GM12873 (cell line): ENCODE measurements around the gene SOHLH1.

ENCODE experiments used
- TF ChIP-seq, protein P1 (sequence below): IDR thresholded peaks from 2 replicates; pipeline ENCODE4 v1.5.1; 2012; ENCODE audit warnings: low read depth, mild to moderate bottlenecking, moderate library complexity, low read length, control low read depth; ENCODE audit not compliant: insufficient read depth; ENCODE audit errors: missing control alignments

The SOHLH1 gene

DNA sequence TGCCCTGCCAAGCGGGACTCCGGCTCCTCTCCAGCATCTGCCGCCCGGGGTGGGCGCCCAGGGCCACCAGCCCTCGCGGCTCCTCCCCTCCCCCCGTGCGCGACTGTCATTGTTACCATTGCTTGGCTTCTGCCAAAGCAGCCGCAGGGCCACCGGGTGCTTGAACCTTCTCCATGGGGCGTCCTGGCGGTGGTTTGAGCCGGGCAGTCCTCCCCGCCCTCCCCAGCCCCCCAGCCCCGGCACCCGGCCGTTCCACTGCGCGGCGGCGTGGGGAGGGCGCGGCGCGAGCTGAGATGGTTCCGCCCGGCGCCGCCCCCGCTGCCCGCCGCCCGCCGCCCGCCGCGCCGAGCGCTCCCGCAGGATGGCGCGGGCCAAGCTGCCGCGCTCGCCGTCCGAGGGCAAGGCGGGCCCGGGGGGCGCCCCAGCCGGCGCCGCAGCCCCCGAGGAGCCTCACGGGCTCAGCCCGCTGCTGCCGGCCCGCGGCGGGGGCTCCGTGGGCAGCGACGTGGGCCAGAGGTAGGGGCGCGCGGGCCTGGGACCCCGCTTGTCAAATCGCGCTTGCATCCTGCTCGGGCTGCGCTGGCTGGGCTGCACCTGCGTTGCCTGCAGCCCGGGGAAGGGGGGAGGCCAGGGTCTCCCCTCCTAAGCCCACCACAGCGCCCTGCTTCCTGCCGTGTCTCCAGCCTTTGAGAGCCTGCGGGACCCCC, 37.1 kb upstream of the SOHLH1 start:
- TF ChIP-seq, protein P1, sequence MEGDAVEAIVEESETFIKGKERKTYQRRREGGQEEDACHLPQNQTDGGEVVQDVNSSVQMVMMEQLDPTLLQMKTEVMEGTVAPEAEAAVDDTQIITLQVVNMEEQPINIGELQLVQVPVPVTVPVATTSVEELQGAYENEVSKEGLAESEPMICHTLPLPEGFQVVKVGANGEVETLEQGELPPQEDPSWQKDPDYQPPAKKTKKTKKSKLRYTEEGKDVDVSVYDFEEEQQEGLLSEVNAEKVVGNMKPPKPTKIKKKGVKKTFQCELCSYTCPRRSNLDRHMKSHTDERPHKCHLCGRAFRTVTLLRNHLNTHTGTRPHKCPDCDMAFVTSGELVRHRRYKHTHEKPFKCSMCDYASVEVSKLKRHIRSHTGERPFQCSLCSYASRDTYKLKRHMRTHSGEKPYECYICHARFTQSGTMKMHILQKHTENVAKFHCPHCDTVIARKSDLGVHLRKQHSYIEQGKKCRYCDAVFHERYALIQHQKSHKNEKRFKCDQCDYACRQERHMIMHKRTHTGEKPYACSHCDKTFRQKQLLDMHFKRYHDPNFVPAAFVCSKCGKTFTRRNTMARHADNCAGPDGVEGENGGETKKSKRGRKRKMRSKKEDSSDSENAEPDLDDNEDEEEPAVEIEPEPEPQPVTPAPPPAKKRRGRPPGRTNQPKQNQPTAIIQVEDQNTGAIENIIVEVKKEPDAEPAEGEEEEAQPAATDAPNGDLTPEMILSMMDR, result no peak

DNA sequence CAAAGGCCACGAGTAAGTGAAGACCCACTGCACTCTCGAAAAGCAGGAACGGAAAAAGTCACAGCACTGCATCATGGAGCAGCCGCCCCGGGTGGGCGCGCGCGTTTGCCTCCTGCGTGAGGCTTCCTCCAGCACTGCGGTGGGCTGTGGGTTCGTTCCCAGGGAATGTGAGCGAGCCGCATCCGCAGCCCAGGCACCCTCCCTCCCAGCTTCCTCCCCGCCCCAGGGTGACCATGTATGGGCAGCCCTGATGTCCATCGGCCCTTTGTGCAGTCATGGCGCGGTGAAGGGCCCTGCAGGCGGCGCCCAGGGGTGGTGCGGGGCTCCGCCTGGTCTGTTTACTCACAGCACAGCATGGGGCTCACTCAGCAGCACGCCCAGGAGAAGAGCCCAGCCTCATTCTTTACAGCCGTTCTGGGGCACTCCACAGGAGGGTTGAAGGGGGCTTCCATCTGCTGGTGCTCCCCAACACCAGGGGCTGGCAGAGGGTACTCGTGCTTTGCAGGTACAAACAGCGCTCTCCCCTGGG, 35.4 kb upstream of the SOHLH1 start:
- TF ChIP-seq, protein P1, result no peak

DNA sequence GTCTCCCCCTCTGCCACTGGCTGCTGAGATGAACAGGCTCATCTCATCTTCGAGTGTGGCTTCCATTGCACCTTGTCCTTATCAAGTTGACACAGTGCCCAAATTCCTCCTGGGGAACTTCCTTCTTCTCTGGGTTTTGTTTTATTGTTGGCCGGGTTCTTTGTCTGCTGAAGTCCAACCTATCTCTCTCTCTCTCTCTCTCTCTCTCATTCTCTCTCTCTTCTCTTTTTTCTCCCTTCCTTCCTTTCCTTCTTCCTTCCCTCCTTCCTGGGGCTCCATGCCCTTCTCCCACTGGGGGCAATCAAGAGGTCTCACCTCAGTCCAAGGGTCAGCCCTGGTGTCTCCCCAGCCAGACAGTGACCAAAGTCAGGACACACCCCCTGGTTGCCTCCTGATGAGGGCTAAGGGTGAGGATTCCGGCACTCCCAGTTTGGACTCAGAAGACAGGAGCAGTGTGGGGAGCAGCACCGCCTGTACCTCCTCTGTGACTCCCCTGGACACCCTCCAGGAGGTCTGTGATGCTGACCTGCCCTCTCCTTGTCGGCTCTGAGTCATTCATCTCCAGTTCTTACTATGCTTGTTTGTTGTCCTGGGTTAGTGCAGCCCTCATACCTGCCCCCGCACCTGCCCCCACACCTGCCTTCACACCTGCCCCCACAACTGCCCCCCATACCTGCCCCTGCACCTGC, 33.4 kb upstream of the SOHLH1 start:
- TF ChIP-seq, protein P1, result no peak

DNA sequence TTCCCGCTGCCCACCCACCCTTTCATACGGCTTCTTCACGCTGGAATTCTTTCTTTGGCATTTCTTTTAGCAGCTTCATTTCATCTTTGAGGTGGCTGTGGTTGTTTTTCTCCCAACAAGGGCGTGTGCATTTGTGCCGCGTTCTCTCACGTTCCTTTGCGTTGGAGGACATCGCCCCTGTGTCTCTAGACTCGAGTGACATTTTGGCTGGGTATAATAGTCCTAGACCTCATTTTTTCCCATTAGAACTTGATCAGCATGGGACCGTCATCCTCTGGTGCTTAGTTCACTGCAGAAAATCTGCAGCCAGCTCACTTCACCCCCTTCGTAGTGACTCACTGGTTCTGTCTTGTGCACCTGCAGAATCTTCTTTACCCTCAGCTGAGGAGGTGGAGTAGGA, 32.2 kb upstream of the SOHLH1 start:
- TF ChIP-seq, protein P1, result no peak

DNA sequence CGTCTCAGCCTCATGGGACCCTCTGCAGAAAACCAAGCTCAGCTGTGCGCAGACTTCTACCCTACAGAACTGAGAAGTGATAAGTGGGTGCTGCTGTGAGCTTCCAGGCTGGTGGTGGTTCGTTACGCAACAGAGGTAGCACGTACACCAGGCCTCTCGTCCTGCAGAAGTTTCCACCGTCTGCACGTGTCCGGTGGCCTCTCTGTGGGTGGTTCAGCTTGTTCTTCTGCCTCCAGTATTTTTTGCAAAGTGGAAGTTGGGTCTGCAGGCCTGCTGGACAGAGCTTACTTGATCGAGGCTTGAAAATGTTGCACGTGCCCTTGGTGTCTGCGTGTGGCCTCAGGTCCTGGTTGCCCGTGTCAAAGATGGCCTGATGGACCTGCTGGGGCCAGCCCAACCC, 30.2 kb upstream of the SOHLH1 start:
- TF ChIP-seq, protein P1, result no peak

DNA sequence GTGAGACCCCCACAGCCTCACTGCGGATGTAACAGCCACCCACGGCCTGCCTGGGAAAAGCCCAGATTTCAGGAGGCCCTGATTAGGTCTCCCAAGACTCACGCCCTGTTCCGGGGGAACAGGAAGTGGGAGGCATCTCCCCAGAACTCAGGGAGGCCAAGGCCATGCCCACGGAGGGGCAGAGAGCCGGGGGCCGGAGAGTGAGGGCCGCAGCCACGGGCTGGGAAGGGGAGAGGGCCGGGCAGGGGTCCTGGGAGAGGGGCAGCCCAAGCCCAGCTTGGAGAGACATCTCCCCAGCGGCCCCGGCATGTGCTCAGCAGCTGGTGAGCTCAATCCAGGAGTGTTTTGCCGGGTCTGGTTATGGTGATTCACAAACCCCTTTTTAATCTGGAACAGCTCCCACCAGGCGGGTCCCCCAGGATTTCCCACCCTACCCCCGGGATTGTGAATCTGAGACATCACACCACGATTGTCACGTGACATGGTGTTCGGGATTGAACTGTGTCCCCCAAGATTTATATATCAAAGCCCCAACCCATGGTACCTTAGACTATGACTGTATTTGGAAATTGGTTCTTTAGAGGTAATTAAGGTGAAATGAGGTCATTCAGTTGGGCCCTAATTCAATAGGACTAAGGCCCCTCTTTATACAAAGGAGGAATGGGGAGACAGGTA, 29.3 kb upstream of the SOHLH1 start:
- TF ChIP-seq, protein P1, result no peak
